ENCODE data around the gene ZNF76. TPM values are rescaled to one million over a fixed set of nuclear protein-coding genes. Genes with fewer than 3 reads are reported as not detected.
"Not testable (repeated sequence)": the region's sequence is repeated elsewhere in the genome, so short reads cannot be mapped to it uniquely, and the experiment has no call there.

Gene ZNF76
- total RNA-seq, 1 donor from 2014 or later = 21.6 TPM

- no peak for DNase-seq (ENCODE audit: low read depth, low spot score)
These were observed 68.7 kb downstream of the ZNF76 start for GRCh38 chr6:35328108-35328723.

- not testable (repeated sequence) for DNase-seq (ENCODE audit: low read depth, low spot score)
These were observed 69.4 kb downstream of the ZNF76 start for GRCh38 chr6:35328965-35329364.

- DNase-seq (ENCODE audit: low read depth, low spot score) = no peak
These were observed 71.1 kb downstream of the ZNF76 start for GRCh38 chr6:35330541-35331119.

GRCh38 chr6:35332074-35332887 is 72.7 kb downstream of the ZNF76 start:
- DNase-seq (ENCODE audit: low read depth, low spot score) = not testable (repeated sequence)

GRCh38 chr6:35341557-35341956 is 82.0 kb downstream of the ZNF76 start:
- DNase-seq (ENCODE audit: low read depth, low spot score) = no peak

GRCh38 chr6:35342258-35343091 is 82.9 kb downstream of the ZNF76 start, which contains the start of gene PPARD:
PPARD (plus strand) TSS chr6:35342558; CDS start chr6:35411088, 68,530 bp downstream.
- DNase-seq (ENCODE audit: low read depth, low spot score) = peak; percentile 77

GRCh38 chr6:35343092-35343834 is 83.7 kb downstream of the ZNF76 start:
- peak; percentile 32 for DNase-seq (ENCODE audit: low read depth, low spot score)

- no peak for DNase-seq (ENCODE audit: low read depth, low spot score)
These were observed 84.5 kb downstream of the ZNF76 start for GRCh38 chr6:35343835-35344550.

Other genes with a start within 250 kb of the ZNF76 start
- gene TCP11, start 118.4 kb upstream of the ZNF76 start, total RNA-seq = 0.13 and 0.18 TPM in 2 replicates
- 0.26 and 0.53 TPM in 2 replicates for gene SCUBE3, start 45.8 kb upstream of the ZNF76 start, total RNA-seq
- 0.25 and 0.26 TPM in 2 replicates for gene DEF6, start 38.1 kb downstream of the ZNF76 start, total RNA-seq
- 4.9 and 7.4 TPM in 2 replicates for gene PPARD, start 82.8 kb downstream of the ZNF76 start, total RNA-seq
- 8.9 and 13.9 TPM in 2 replicates for gene FANCE, start 192.6 kb downstream of the ZNF76 start, total RNA-seq
- 1,551 and 2,048 TPM in 2 replicates for gene RPL10A, start 208.7 kb downstream of the ZNF76 start, total RNA-seq
- gene TEAD3, start 237.3 kb downstream of the ZNF76 start, total RNA-seq = 0.21 and 0.33 TPM in 2 replicates

Data from pulmonary artery endothelial cell (primary cell).